ENCODE results near the gene CHI3L2. TPM values are rescaled to one million over a fixed set of nuclear protein-coding genes. Genes with fewer than 3 reads are reported as not detected.

Gene CHI3L2
- total RNA-seq, 1 experiment from 2014 or later = 1.4 TPM

- peaks cover 5% of the 10 kb centered on the region for H3K9me3 Mint-ChIP-seq (ENCODE audit: unreplicated experiment)
- no peak for TF ChIP-seq CTCF (IDR thresholded peaks at IDR 0.05; ENCODE audit: unreplicated experiment)
- H3K4me3 Mint-ChIP-seq (ENCODE audit: unreplicated experiment) = no peak overlapping the region
- intact Hi-C loops (cut with micrococcal nuclease) = no loop called here
- peaks cover 19% of the 10 kb centered on the region for H3K4me1 Mint-ChIP-seq (ENCODE audit: insufficient read depth, unreplicated experiment)
- no peak overlapping the region for H3K27ac Mint-ChIP-seq (ENCODE audit: low read depth, unreplicated experiment)
- ChIA-PET POLR2A (no interaction called here), CTCF (interaction anchor here (1.2 kb wide), 1 partner anchor 49 kb away, joined by 3 read pairs; no protein-coding TSS in a partner anchor)
- no peak for DNase-seq (ENCODE audit: unreplicated experiment)
- H3K36me3 Mint-ChIP-seq (ENCODE audit: insufficient read depth, unreplicated experiment) = no peaks in the 10 kb centered on the region
- no peaks in the 10 kb centered on the region for H3K27me3 Mint-ChIP-seq (ENCODE audit: insufficient read depth, unreplicated experiment)
- no TSS peak for BruUV-seq (replicated peaks)
Measured at GRCh38 chr1:111272081-111272480, 44.6 kb downstream of the CHI3L2 start.

GRCh38 chr1:111274653-111275052, 47.1 kb downstream of the CHI3L2 start:
- Mint-ChIP-seq H3K36me3 (ENCODE audit: insufficient read depth, unreplicated experiment) (no peaks in the 10 kb centered on the region), H3K4me1 (ENCODE audit: insufficient read depth, unreplicated experiment) (peaks cover 19% of the 10 kb centered on the region), H3K27me3 (ENCODE audit: insufficient read depth, unreplicated experiment) (no peaks in the 10 kb centered on the region), H3K9me3 (ENCODE audit: unreplicated experiment) (peaks cover 5% of the 10 kb centered on the region), H3K4me3 (ENCODE audit: unreplicated experiment) (no peak overlapping the region), H3K27ac (ENCODE audit: low read depth, unreplicated experiment) (no peak overlapping the region)
- no peak for DNase-seq (ENCODE audit: unreplicated experiment)
- TF ChIP-seq CTCF (IDR thresholded peaks at IDR 0.05; ENCODE audit: unreplicated experiment) = no peak
- intact Hi-C loops (cut with micrococcal nuclease) = no loop called here
- CTCF ChIA-PET = interaction anchor here (1.0 to 1.6 kb wide), 2 partner anchors 60 to 126 kb away, joined by 4 to 7 read pairs; no protein-coding TSS in a partner anchor
- no TSS peak for BruUV-seq (replicated peaks)
- POLR2A ChIA-PET = interaction anchor here (1.3 kb wide), 1 partner anchor 9 kb away, joined by 3 read pairs; no protein-coding TSS in a partner anchor

DNA sequence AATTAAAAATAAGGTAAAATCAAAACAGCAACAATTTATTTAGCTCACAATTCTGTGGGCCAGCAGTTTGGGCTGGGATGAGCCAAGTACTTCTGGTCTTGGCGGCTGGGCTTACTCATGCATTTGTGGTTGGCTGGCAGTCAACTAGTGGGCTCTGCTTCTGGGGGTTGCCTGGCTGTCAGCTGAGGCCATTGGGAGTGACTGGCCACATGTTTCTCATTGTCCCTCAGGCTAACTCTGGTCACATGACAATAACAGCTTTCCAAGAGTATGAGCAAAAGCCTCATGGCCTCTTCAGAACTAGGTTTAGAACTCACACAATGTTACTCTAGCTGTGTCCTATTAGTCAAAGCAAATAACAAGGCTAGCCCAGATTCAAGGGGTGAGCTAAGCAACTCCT, 47.6 kb downstream of the CHI3L2 start:
- Mint-ChIP-seq H3K4me3 (ENCODE audit: unreplicated experiment) (no peak overlapping the region), H3K4me1 (ENCODE audit: insufficient read depth, unreplicated experiment) (peaks cover 19% of the 10 kb centered on the region), H3K36me3 (ENCODE audit: insufficient read depth, unreplicated experiment) (no peaks in the 10 kb centered on the region), H3K27me3 (ENCODE audit: insufficient read depth, unreplicated experiment) (no peaks in the 10 kb centered on the region), H3K27ac (ENCODE audit: low read depth, unreplicated experiment) (peak overlapping the region; percentile 64), H3K9me3 (ENCODE audit: unreplicated experiment) (peaks cover 5% of the 10 kb centered on the region)
- peak; percentile 71 for DNase-seq (ENCODE audit: unreplicated experiment)
- intact Hi-C loops (cut with micrococcal nuclease) = no loop called here
- BruUV-seq (replicated peaks) = no TSS peak
- TF ChIP-seq CTCF (IDR thresholded peaks at IDR 0.05; ENCODE audit: unreplicated experiment) = no peak
- ChIA-PET CTCF (interaction anchor here (1.0 to 1.6 kb wide), 2 partner anchors 59 to 125 kb away, joined by 4 to 7 read pairs; no protein-coding TSS in a partner anchor), POLR2A (interaction anchor here (1.3 kb wide), 1 partner anchor 10 kb away, joined by 3 read pairs; no protein-coding TSS in a partner anchor)

GRCh38 chr1:111275780-111276433, 48.4 kb downstream of the CHI3L2 start:
- H3K27me3 Mint-ChIP-seq (ENCODE audit: insufficient read depth, unreplicated experiment) = no peaks in the 10 kb centered on the region
- ChIA-PET POLR2A (interaction anchor here (1.3 kb wide), 1 partner anchor 10 kb away, joined by 3 read pairs; no protein-coding TSS in a partner anchor), CTCF (no interaction called here)
- peak overlapping the region; percentile 64 for H3K27ac Mint-ChIP-seq (ENCODE audit: low read depth, unreplicated experiment)
- BruUV-seq (replicated peaks) = no TSS peak
- no peak for TF ChIP-seq CTCF (IDR thresholded peaks at IDR 0.05; ENCODE audit: unreplicated experiment)
- intact Hi-C loops (cut with micrococcal nuclease) = no loop called here
- H3K9me3 Mint-ChIP-seq (ENCODE audit: unreplicated experiment) = peaks cover 5% of the 10 kb centered on the region
- H3K4me1 Mint-ChIP-seq (ENCODE audit: insufficient read depth, unreplicated experiment) = peaks cover 19% of the 10 kb centered on the region
- no peak overlapping the region for H3K4me3 Mint-ChIP-seq (ENCODE audit: unreplicated experiment)
- no peaks in the 10 kb centered on the region for H3K36me3 Mint-ChIP-seq (ENCODE audit: insufficient read depth, unreplicated experiment)
- no peak for DNase-seq (ENCODE audit: unreplicated experiment)
